HT1080 (cell line): ENCODE results near the gene GRM1. TPM values are rescaled to one million over a fixed set of nuclear protein-coding genes. Genes with fewer than 3 reads are reported as not detected.

Source experiments
- DNase-seq: peaks from one replicate; pipeline ENCODE4 v3.0.0-alpha.2; 2015; ENCODE audit warnings: low read depth
- small RNA-seq: library from RNA; depleted of rRNA; stranded (forward); fragments of <200 nt; gene quantifications from one replicate; pipeline ENCODE3, GENCODE V24; 2014
- total RNA-seq: library from RNA; depleted of rRNA; stranded (reverse); fragments of >200 nt; shearing (Covaris generic); gene quantifications from 2 replicates; pipeline ENCODE4 v1.2.3, GENCODE V29; 2014; rRNA removed

Gene GRM1
- total RNA-seq, 1 experiment from 2014 or later: not detected

- no peak for DNase-seq
These were observed 416.4 kb downstream of the GRM1 start for GRCh38 chr6:146445233-146445632.

GRCh38 chr6:146456886-146457285 is 428.0 kb downstream of the GRM1 start:
- DNase-seq: no peak

GRCh38 chr6:146460941-146461340 is 432.1 kb downstream of the GRM1 start:
- DNase-seq: no peak

GRCh38 chr6:146470091-146470770 is 441.4 kb downstream of the GRM1 start:
- DNase-seq: no peak

- DNase-seq: no peak
These were observed 444.1 kb downstream of the GRM1 start for GRCh38 chr6:146472918-146473317.

- no peak for DNase-seq
These were observed 452.7 kb downstream of the GRM1 start for GRCh38 chr6:146481527-146481926.

- no peak for DNase-seq
These were observed 455.5 kb downstream of the GRM1 start for GRCh38 chr6:146484411-146484810.

Small RNA genes within 50 kb of the gene (small RNA-seq; reads per million reads assigned to genes)
- not detected for gene RNA5SP222

Other genes starting within 250 kb of the GRM1 start
- 4.1 and 7.2 TPM in 2 replicates for gene FBXO30, start 214.3 kb upstream of the GRM1 start, total RNA-seq
- gene SHPRH, start 64.7 kb upstream of the GRM1 start, total RNA-seq: 6.1 and 6.4 TPM in 2 replicates